B cell (primary cell): Measurements from ENCODE around the gene SFXN4. TPM values are rescaled to one million over a fixed set of nuclear protein-coding genes. Genes with fewer than 3 reads are reported as not detected.
A peak's percentile ranks its signal among the peaks of the same experiment; 100 is the strongest.

Experiments used
- ATAC-seq: fragments of 200-7000 bp; cut with Tn5 transposase; one replicate; pipeline ENCODE4 v1.10.0; 2021; ENCODE audit warnings: low read depth, mild to moderate bottlenecking, moderate number of reproducible peaks, moderate library complexity
- CTCF ChIA-PET: fragments of 350-600 bp; sonication (Branson Sonifier 250); formaldehyde crosslinking; loops from one replicate; lab custom pipeline; 2021; ENCODE audit warnings: antibody characterized with exemption, inconsistent platforms; lab: Charles Lee
- POLR2A ChIA-PET: fragments of 350-600 bp; sonication (Branson Sonifier 250); formaldehyde crosslinking; loops from one replicate; lab custom pipeline; 2021; ENCODE audit warnings: antibody characterized with exemption; lab: Charles Lee
- DNase-seq: peaks from one replicate; pipeline ENCODE4 v3.0.0; 2013
- H2AFZ ChIP-seq: 2 replicates; pipeline ENCODE4 v1.6.1; 2012; ENCODE audit warnings: mild to moderate bottlenecking, low read depth, low read length; ENCODE audit not compliant: insufficient read depth, poor library complexity, severe bottlenecking
- H3K27ac ChIP-seq, 2 donors: 1 replicate in 1 of 2; 2 replicates in 1 of 2; pipeline ENCODE4 v1.5.1; 2012 to 2013; ENCODE audit warnings: low read length in 2 of 2, mild to moderate bottlenecking in 2 of 2, moderate library complexity in 1 of 2
- H3K27me3 ChIP-seq, 4 experiments: fragments of 200-600 bp in 1 of 4; sonication (generic) in 1 of 4; replicated peaks in 1 of 4; 1 replicate in 2 of 4; 2 replicates in 2 of 4; pipeline versions ENCODE4 v1.6.1 to v1.7.0; 2013 to 2016; ENCODE audit warnings: low read length in 3 of 4, mild to moderate bottlenecking in 2 of 4, mixed read lengths in 1 of 4, moderate library complexity in 1 of 4; ENCODE audit not compliant: insufficient read depth in 4 of 4, control insufficient read depth in 3 of 4; ENCODE audit errors: control extremely low read depth in 1 of 4
- H3K36me3 ChIP-seq, 2 experiments: replicated peaks in 1 of 2; 1 replicate in 1 of 2; 2 replicates in 1 of 2; pipeline versions ENCODE4 v1.6.1 to v1.7.1; 2013; ENCODE audit warnings: low read length in 1 of 2; ENCODE audit not compliant: insufficient read depth in 2 of 2, control insufficient read depth in 1 of 2; ENCODE audit errors: control extremely low read depth in 1 of 2, extremely low read depth in 1 of 2
- H3K4me1 ChIP-seq, 2 donors: fragments of 200-600 bp in 1 of 2; sonication (generic) in 1 of 2; 1 replicate in 1 of 2; 2 replicates in 1 of 2; pipeline versions ENCODE4 v1.5.1 to v1.6.1; 2013 to 2017; ENCODE audit warnings: low read length in 2 of 2; ENCODE audit not compliant: control insufficient read depth in 2 of 2, insufficient read depth in 2 of 2
- H3K4me2 ChIP-seq: replicated peaks from 2 replicates; pipeline ENCODE3; 2012; ENCODE audit warnings: mild to moderate bottlenecking, low read depth, low read length; ENCODE audit not compliant: poor library complexity, severe bottlenecking
- H3K4me3 ChIP-seq, 5 experiments: fragments of 200-600 bp in 1 of 5; sonication (generic) in 1 of 5; 1 replicate in 3 of 5; 2 replicates in 2 of 5; pipeline versions ENCODE4 v1.5.1 to v1.7.0; 2011 to 2016; ENCODE audit warnings: low read length in 4 of 5, mild to moderate bottlenecking in 4 of 5, low read depth in 2 of 5, control low read depth in 1 of 5, moderate library complexity in 1 of 5; ENCODE audit not compliant: insufficient read depth in 1 of 5; ENCODE audit errors: control extremely low read depth in 1 of 5, extremely low read depth in 1 of 5
- H3K79me2 ChIP-seq: fragments of 200-600 bp; sonication (generic); one replicate; pipeline ENCODE4 v1.6.0; 2016; ENCODE audit warnings: low read length; ENCODE audit not compliant: control insufficient read depth, insufficient read depth
- H3K9ac ChIP-seq: fragments of 200-600 bp; sonication (generic); 2 replicates; pipeline ENCODE4 v1.6.1; 2017; ENCODE audit warnings: mild to moderate bottlenecking, low read length, moderate library complexity
- H3K9me3 ChIP-seq, 3 donors: one replicate each; pipeline versions ENCODE4 v1.6.1 to v1.7.1; 2013; ENCODE audit warnings: low read length in 2 of 3; ENCODE audit not compliant: control insufficient read depth in 2 of 3, insufficient read depth in 1 of 3; ENCODE audit errors: control extremely low read depth in 1 of 3
- H4K20me1 ChIP-seq: 2 replicates; pipeline ENCODE4 v1.6.0; 2012; ENCODE audit warnings: mild to moderate bottlenecking, low read length; ENCODE audit not compliant: insufficient read depth, control insufficient read depth, poor library complexity, severe bottlenecking
- H3K27ac Mint-ChIP-seq: one replicate; pipeline ENCODE4 v1.8.0; 2021; ENCODE audit warnings: mixed read lengths
- H3K27me3 Mint-ChIP-seq: one replicate; pipeline ENCODE4 v1.8.0; 2021; ENCODE audit warnings: mixed read lengths
- H3K4me1 Mint-ChIP-seq: one replicate; pipeline ENCODE4 v1.8.0; 2021; ENCODE audit warnings: mixed read lengths
- H3K4me3 Mint-ChIP-seq: one replicate; pipeline ENCODE4 v1.8.0; 2021; ENCODE audit warnings: mixed read lengths
- H3K9me3 Mint-ChIP-seq: one replicate; pipeline ENCODE4 v1.8.0; 2022; ENCODE audit warnings: mixed read lengths; ENCODE audit not compliant: insufficient read depth
- EZH2 ChIP-seq: IDR thresholded peaks from 2 replicates; pipeline ENCODE4 v1.6.1; 2012; ENCODE audit warnings: borderline replicate concordance, low read depth, mild to moderate bottlenecking, moderate library complexity, low read length; ENCODE audit not compliant: insufficient read depth, poor library complexity, severe bottlenecking
- WGBS: methylation state at CpG from one replicate; pipeline ENCODE4 v1.1.5; 2013; ENCODE audit warnings: missing lambda C conversion rate; ENCODE audit not compliant: insufficient coverage; 5-methylcytosine and 5-hydroxymethylcytosine counted together
- intact Hi-C: fragments of 100-400 bp; cut with micrococcal nuclease; formaldehyde crosslinking; loops from one replicate; pipeline ENCODE4 v1.10.0; 2022
- polyA plus RNA-seq: library from polyadenylated mRNA; depleted of rRNA; stranded (reverse); fragments of >200 nt; gene quantifications from 2 replicates; pipeline ENCODE4 v1.2.3, GENCODE V29; 2012
- total RNA-seq, 2 donors: library from RNA; stranded (reverse); fragments of 120-200 nt in 1 of 2; gene quantifications; 1 replicate in 1 of 2; 2 replicates in 1 of 2; pipeline versions ENCODE4 v1.2.3 to v1.2.4, GENCODE V29; 2013 to 2022
- TF ChIP-seq, protein P1 (sequence below): fragments of 200-600 bp; IDR thresholded peaks from one replicate; pipeline ENCODE4 v1.8.0; 2022; ENCODE audit warnings: antibody characterized with exemption, mild to moderate bottlenecking

Gene SFXN4
- total and polyA plus RNA-seq, 2 donors (not counting 1 experiment from before 2014, with no cell fraction given): 9.8 to 15.4 TPM

DNA sequence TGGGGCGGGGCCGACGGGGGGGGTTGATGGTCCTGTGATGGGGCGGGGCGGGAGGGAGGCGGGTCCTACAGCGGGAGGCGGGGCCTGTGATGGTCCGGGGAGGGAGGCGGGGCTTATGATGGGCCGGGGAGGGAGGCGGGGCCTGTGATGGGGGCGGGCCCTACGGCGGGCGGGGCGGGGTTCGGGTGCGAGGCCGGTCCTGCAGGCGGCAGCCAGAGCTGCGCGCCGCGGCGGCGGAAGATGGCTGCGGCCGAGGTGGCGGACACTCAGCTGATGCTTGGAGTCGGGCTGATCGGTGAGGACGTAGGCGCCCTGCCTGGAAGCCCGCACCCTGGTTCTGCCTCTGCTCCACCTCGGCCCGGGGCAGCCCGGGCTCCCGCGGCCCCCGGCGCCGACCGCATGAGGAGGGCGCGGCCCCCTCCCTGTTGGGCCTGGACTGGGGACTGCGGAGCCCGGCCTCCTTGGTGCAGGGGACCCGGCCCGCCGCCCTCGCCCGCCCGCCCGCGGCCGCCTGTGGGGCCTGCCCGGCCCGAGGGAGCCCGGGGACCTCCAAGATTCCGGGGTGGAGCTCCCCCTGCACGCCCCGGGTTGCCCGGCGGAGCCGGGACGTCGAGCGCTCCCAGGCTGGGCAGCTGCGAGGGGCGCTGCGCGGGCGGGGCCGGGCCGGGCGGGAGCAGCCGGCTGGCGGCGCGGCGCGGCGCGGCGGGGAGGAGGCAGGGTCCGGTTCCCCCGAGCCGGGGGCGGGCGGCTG is 61.4 kb downstream of the SFXN4 start, which contains the start of gene DENND10:
DENND10 (plus strand) TSS at position 211 of the 751 bp plus-strand sequence; CDS start at position 241, 30 bp downstream.
- Histone ChIP-seq H3K36me3 (peaks cover 0 to 1% of the 10 kb centered on the region in 2 experiments), H4K20me1 (peaks cover 8% of the 10 kb centered on the region), H3K79me2 (peaks cover 7% of the 10 kb centered on the region), H3K4me2 (peak within 1 kb of the TSS; percentile 91), H3K27ac (peak within 1 kb of the TSS; percentile 2 to 4), H3K9ac (peak within 1 kb of the TSS; percentile 73), H3K9me3 (no peaks in the 10 kb centered on the region), H3K27me3 (no peaks in the 10 kb centered on the region), H3K4me1 (peaks cover 6 to 12% of the 10 kb centered on the region in 2 donors), H3K4me3 (peak within 1 kb of the TSS; percentile 38 to 77 (median 68)), H2AFZ (peak within 1 kb of the TSS; percentile 80)
- peaks cover 10% of the 10 kb centered on the region for H3K4me1 Mint-ChIP-seq
- TF ChIP-seq, protein P1, sequence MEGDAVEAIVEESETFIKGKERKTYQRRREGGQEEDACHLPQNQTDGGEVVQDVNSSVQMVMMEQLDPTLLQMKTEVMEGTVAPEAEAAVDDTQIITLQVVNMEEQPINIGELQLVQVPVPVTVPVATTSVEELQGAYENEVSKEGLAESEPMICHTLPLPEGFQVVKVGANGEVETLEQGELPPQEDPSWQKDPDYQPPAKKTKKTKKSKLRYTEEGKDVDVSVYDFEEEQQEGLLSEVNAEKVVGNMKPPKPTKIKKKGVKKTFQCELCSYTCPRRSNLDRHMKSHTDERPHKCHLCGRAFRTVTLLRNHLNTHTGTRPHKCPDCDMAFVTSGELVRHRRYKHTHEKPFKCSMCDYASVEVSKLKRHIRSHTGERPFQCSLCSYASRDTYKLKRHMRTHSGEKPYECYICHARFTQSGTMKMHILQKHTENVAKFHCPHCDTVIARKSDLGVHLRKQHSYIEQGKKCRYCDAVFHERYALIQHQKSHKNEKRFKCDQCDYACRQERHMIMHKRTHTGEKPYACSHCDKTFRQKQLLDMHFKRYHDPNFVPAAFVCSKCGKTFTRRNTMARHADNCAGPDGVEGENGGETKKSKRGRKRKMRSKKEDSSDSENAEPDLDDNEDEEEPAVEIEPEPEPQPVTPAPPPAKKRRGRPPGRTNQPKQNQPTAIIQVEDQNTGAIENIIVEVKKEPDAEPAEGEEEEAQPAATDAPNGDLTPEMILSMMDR: no peak
- TF ChIP-seq EZH2: no peak
- WGBS: under 1% methylated on average over 88 of the region's 91 CpGs
- intact Hi-C loops: loop anchor here (1.0 to 5.0 kb wide), 6 partner anchors 24 to 769 kb away; partner anchors contain the start of genes BAG3, EIF3A, MCMBP and PRDX3
- ChIA-PET POLR2A (interaction anchor here (0.6 to 2.6 kb wide), 5 partner anchors 13 to 374 kb away, joined by 3 to 10 read pairs (median 4); partner anchors contain the start of gene EIF3A), CTCF (interaction anchor here (1.0 to 1.8 kb wide), 3 partner anchors 14 to 103 kb away, joined by 3 to 5 read pairs (median 3); partner anchors contain the start of gene GRK5)
- peak within 1 kb of the TSS; percentile 84 for H3K4me3 Mint-ChIP-seq
- H3K27ac Mint-ChIP-seq: peak within 1 kb of the TSS; percentile 71
- H3K9me3 Mint-ChIP-seq: no peaks in the 10 kb centered on the region
- DNase-seq (peak; percentile 86), ATAC-seq (peak; percentile 89)
- no peaks in the 10 kb centered on the region for H3K27me3 Mint-ChIP-seq
